Mesenchymal stem cell (in vitro differentiated cells and primary cell): ENCODE results near the gene CACNA1C.

Experiments used
- DNase-seq: peaks from one replicate; pipeline ENCODE4 v3.0.0-alpha.2; 2013
- H2AFZ ChIP-seq: one replicate; pipeline ENCODE4 v1.6.1; 2013; ENCODE audit warnings: low read depth, mild to moderate bottlenecking, control low read depth, inconsistent platforms, low read length, moderate library complexity
- H2AK5ac ChIP-seq: 2 replicates; pipeline ENCODE4 v1.6.1; 2013; ENCODE audit warnings: low read length, moderate library complexity, mild to moderate bottlenecking, inconsistent platforms; ENCODE audit not compliant: severe bottlenecking
- H2BK120ac ChIP-seq: one replicate; pipeline ENCODE4 v1.6.1; 2013; ENCODE audit warnings: low read depth, mild to moderate bottlenecking, inconsistent platforms, low read length, moderate library complexity
- H2BK12ac ChIP-seq, 2 experiments: one replicate each; pipeline ENCODE4 v1.6.1; 2013; ENCODE audit warnings: inconsistent platforms in 2 of 2, low read length in 2 of 2, mild to moderate bottlenecking in 2 of 2, moderate library complexity in 2 of 2, control low read depth in 1 of 2
- H2BK15ac ChIP-seq: one replicate; pipeline ENCODE4 v1.6.1; 2013; ENCODE audit warnings: mild to moderate bottlenecking, low read depth, inconsistent platforms; ENCODE audit not compliant: poor library complexity, severe bottlenecking
- H2BK5ac ChIP-seq: 2 replicates; pipeline ENCODE4 v1.6.1; 2013; ENCODE audit warnings: low read depth, mild to moderate bottlenecking, low read length, control low read depth, inconsistent platforms; ENCODE audit not compliant: poor library complexity, severe bottlenecking
- H3K14ac ChIP-seq, 2 experiments: one replicate each; pipeline ENCODE4 v1.6.1; 2013; ENCODE audit warnings: inconsistent platforms in 2 of 2, low read length in 2 of 2, control low read depth in 1 of 2, mild to moderate bottlenecking in 1 of 2, moderate library complexity in 1 of 2
- H3K18ac ChIP-seq, 2 experiments: one replicate each; pipeline ENCODE4 v1.6.1; 2013; ENCODE audit warnings: inconsistent platforms in 2 of 2, low read length in 2 of 2, control low read depth in 1 of 2, low read depth in 1 of 2, mild to moderate bottlenecking in 1 of 2
- H3K23ac ChIP-seq, 2 experiments: one replicate each; pipeline ENCODE4 v1.6.1; 2013; ENCODE audit warnings: inconsistent platforms in 2 of 2, low read length in 2 of 2, mild to moderate bottlenecking in 2 of 2, moderate library complexity in 2 of 2, control low read depth in 1 of 2
- H3K27ac ChIP-seq: 2 replicates; pipeline ENCODE4 v1.5.1; 2013; ENCODE audit warnings: mild to moderate bottlenecking, moderate library complexity, low read length, control low read depth, inconsistent platforms; ENCODE audit not compliant: poor library complexity, severe bottlenecking
- H3K27me3 ChIP-seq, 2 experiments: 2 replicates each; pipeline versions ENCODE4 v1.6.1 to v1.7.0; 2013; ENCODE audit warnings: low read length in 2 of 2, mild to moderate bottlenecking in 2 of 2, moderate library complexity in 2 of 2, control low read depth in 1 of 2, inconsistent platforms in 1 of 2; ENCODE audit not compliant: control insufficient read depth in 1 of 2, insufficient read depth in 1 of 2
- H3K36me3 ChIP-seq, 2 experiments: 2 replicates each; pipeline versions ENCODE4 v1.6.1 to v1.7.0; 2013; ENCODE audit warnings: low read length in 2 of 2, control low read depth in 1 of 2, inconsistent platforms in 1 of 2, low read depth in 1 of 2, mild to moderate bottlenecking in 1 of 2; ENCODE audit not compliant: insufficient read depth in 2 of 2, control insufficient read depth in 1 of 2
- H3K4ac ChIP-seq, 2 experiments: one replicate each; pipeline ENCODE4 v1.6.1; 2013; ENCODE audit warnings: inconsistent platforms in 2 of 2, low read length in 2 of 2, mild to moderate bottlenecking in 2 of 2, moderate library complexity in 2 of 2, control low read depth in 1 of 2, low read depth in 1 of 2
- H3K4me1 ChIP-seq: 2 replicates; pipeline ENCODE4 v1.6.1; 2013; ENCODE audit warnings: low read depth, low read length, control low read depth; ENCODE audit not compliant: control insufficient read depth, insufficient read depth
- H3K4me2 ChIP-seq: 2 replicates; pipeline ENCODE4 v1.6.1; 2013; ENCODE audit warnings: low read length, mild to moderate bottlenecking, inconsistent platforms; ENCODE audit not compliant: poor library complexity, severe bottlenecking
- H3K4me3 ChIP-seq, 2 experiments: 2 replicates each; pipeline versions ENCODE4 v1.5.1 to v1.7.0; 2013; ENCODE audit warnings: low read length in 2 of 2, mild to moderate bottlenecking in 2 of 2, control low read depth in 1 of 2, low read depth in 1 of 2; ENCODE audit not compliant: insufficient read depth in 1 of 2
- H3K79me1 ChIP-seq: replicated peaks from 2 replicates; pipeline ENCODE4 v1.6.1; 2013; ENCODE audit warnings: mild to moderate bottlenecking, control low read depth, low read length, inconsistent platforms; ENCODE audit not compliant: poor library complexity, severe bottlenecking
- H3K9ac ChIP-seq: 2 replicates; pipeline ENCODE4 v1.7.0; 2013; ENCODE audit warnings: mild to moderate bottlenecking, low read length, moderate library complexity
- H3K9me3 ChIP-seq: 2 replicates; pipeline ENCODE4 v1.7.0; 2013; ENCODE audit warnings: mild to moderate bottlenecking, low read length; ENCODE audit not compliant: control insufficient read depth
- H4K8ac ChIP-seq: one replicate; pipeline ENCODE4 v1.6.1; 2013; ENCODE audit warnings: inconsistent platforms, mild to moderate bottlenecking, low read length, moderate library complexity
- H4K91ac ChIP-seq: one replicate; pipeline ENCODE4 v1.6.1; 2013; ENCODE audit warnings: mild to moderate bottlenecking, low read length, inconsistent platforms
- WGBS: methylation state at CpG from one replicate; pipeline ENCODE4 v1.1.7; 2013; ENCODE audit warnings: mixed read lengths; 5-methylcytosine and 5-hydroxymethylcytosine counted together

The CACNA1C gene

DNA sequence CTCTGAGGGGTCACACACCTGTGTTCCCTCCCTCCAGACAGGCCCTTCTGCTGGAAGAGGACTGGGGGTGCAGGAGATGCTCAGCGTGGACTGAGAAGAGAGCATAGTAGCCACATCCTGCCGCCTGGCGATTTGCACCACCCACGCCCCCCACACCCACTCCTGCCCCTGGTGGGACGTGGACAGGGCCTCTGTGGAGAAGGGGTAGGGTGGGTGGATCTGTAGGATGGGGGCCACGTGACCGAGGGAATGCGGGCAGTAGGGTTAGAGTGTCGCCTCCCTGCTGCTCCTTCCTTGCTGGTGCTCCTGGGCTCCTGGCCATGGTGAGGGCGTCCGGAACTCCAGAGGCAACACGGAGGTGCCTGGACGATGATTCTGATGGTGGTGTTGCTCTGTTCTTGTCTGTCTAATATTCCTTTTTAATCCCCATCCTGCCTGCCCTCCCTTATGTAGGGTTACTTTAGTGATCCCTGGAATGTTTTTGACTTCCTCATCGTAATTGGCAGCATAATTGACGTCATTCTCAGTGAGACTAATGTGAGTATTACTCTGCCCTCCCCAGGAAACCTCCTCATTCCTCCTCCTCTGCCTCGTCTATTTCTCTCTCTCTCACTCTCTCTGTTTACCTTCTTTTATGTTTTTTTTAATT lies 580.5 kb downstream of the CACNA1C start:
- no peak overlapping the region for H3K4me2 ChIP-seq
- H2BK5ac ChIP-seq = no peak overlapping the region
- H3K4me3 ChIP-seq = no peak overlapping the region
- no peak overlapping the region for H2BK120ac ChIP-seq
- peak overlapping the region; percentile 1 for H4K91ac ChIP-seq
- no peak overlapping the region for H3K27ac ChIP-seq
- peaks cover 0 to 14% of the 10 kb centered on the region in 2 experiments for H3K36me3 ChIP-seq
- no peak overlapping the region for H3K9ac ChIP-seq
- H3K79me1 ChIP-seq = no peaks in the 10 kb centered on the region
- H2AK5ac ChIP-seq = no peak overlapping the region
- H4K8ac ChIP-seq = no peak overlapping the region
- H3K23ac ChIP-seq = no peak overlapping the region
- no peak overlapping the region for H3K4ac ChIP-seq
- H3K18ac ChIP-seq = no peak overlapping the region
- WGBS = 85% methylated on average over 15 of the region's 16 CpGs
- H2AFZ ChIP-seq = no peak overlapping the region
- peaks cover 4% of the 10 kb centered on the region for H3K9me3 ChIP-seq
- no peaks in the 10 kb centered on the region for H3K4me1 ChIP-seq
- H2BK15ac ChIP-seq = no peak overlapping the region
- H3K27me3 ChIP-seq = peaks cover 0 to 34% of the 10 kb centered on the region in 2 experiments
- H3K14ac ChIP-seq = peak overlapping the region in 1 of 2 experiments; percentile 2
- DNase-seq = no peak
- H2BK12ac ChIP-seq = no peak overlapping the region

- H3K23ac ChIP-seq = no peak overlapping the region
- no peak overlapping the region for H3K18ac ChIP-seq
- H3K4me2 ChIP-seq = no peak overlapping the region
- H3K4ac ChIP-seq = no peak overlapping the region
- H3K4me1 ChIP-seq = no peaks in the 10 kb centered on the region
- H2BK12ac ChIP-seq = no peak overlapping the region
- H2BK120ac ChIP-seq = no peak overlapping the region
- peaks cover 4% of the 10 kb centered on the region for H3K9me3 ChIP-seq
- H3K14ac ChIP-seq = no peak overlapping the region
- no peaks in the 10 kb centered on the region for H3K79me1 ChIP-seq
- H3K27ac ChIP-seq = no peak overlapping the region
- peaks cover 0 to 15% of the 10 kb centered on the region in 2 experiments for H3K36me3 ChIP-seq
- WGBS = 97% methylated on average over 13 of the region's 15 CpGs
- H2AK5ac ChIP-seq = no peak overlapping the region
- no peak overlapping the region for H3K9ac ChIP-seq
- H3K4me3 ChIP-seq = no peak overlapping the region
- no peak overlapping the region for H2BK5ac ChIP-seq
- no peak for DNase-seq
- H4K91ac ChIP-seq = no peak overlapping the region
- no peak overlapping the region for H4K8ac ChIP-seq
- H2BK15ac ChIP-seq = no peak overlapping the region
- H2AFZ ChIP-seq = no peak overlapping the region
- H3K27me3 ChIP-seq = peaks cover 0 to 29% of the 10 kb centered on the region in 2 experiments
Observed at GRCh38 chr12:2633825-2634200, 581.0 kb downstream of the CACNA1C start.

- Histone ChIP-seq H4K91ac (no peak overlapping the region), H2AK5ac (no peak overlapping the region), H3K18ac (no peak overlapping the region), H3K23ac (no peak overlapping the region), H3K36me3 (peaks cover 0 to 20% of the 10 kb centered on the region in 2 experiments), H2BK5ac (no peak overlapping the region), H3K4me2 (no peak overlapping the region), H3K27ac (no peak overlapping the region), H2BK12ac (no peak overlapping the region), H2AFZ (no peak overlapping the region), H3K79me1 (no peaks in the 10 kb centered on the region), H3K9ac (no peak overlapping the region), H2BK120ac (no peak overlapping the region), H3K14ac (no peak overlapping the region), H3K4me1 (no peaks in the 10 kb centered on the region), H2BK15ac (no peak overlapping the region), H3K4me3 (no peak overlapping the region), H3K4ac (no peak overlapping the region), H3K27me3 (peaks cover 0 to 22% of the 10 kb centered on the region in 2 experiments), H3K9me3 (peaks cover 4% of the 10 kb centered on the region), H4K8ac (no peak overlapping the region)
- 80% methylated on average over 1 of the region's 2 CpGs for WGBS
- no peak for DNase-seq
Observed at GRCh38 chr12:2634471-2634870, 581.7 kb downstream of the CACNA1C start.

- 89% methylated on average over 5 of the region's 7 CpGs for WGBS
- Histone ChIP-seq H3K79me1 (no peaks in the 10 kb centered on the region), H3K9ac (no peak overlapping the region), H3K4me2 (no peak overlapping the region), H3K9me3 (peaks cover 4% of the 10 kb centered on the region), H2BK15ac (no peak overlapping the region), H3K18ac (no peak overlapping the region), H3K27ac (no peak overlapping the region), H2BK5ac (no peak overlapping the region), H4K8ac (no peak overlapping the region), H3K23ac (no peak overlapping the region), H3K4ac (no peak overlapping the region), H3K4me1 (peaks cover 14% of the 10 kb centered on the region), H3K14ac (no peak overlapping the region), H2BK12ac (no peak overlapping the region), H2AK5ac (no peak overlapping the region), H2AFZ (no peak overlapping the region), H4K91ac (peak overlapping the region; percentile 29), H2BK120ac (no peak overlapping the region), H3K27me3 (peaks cover 0 to 7% of the 10 kb centered on the region in 2 experiments), H3K4me3 (no peak overlapping the region), H3K36me3 (peaks cover 0 to 18% of the 10 kb centered on the region in 2 experiments)
- no peak for DNase-seq
Observed at GRCh38 chr12:2636741-2637340, 584.1 kb downstream of the CACNA1C start.
